Fibroblast of lung (primary cell): Measurements from ENCODE around the gene EVX2. TPM values are rescaled to one million over a fixed set of nuclear protein-coding genes. Genes with fewer than 3 reads are reported as not detected.

Source experiments
- DNase-seq, 2 donors: peaks; one replicate each; pipeline versions ENCODE4 v3.0.0 to v3.0.0-alpha.2; 2010; ENCODE audit warnings: low read depth in 2 of 2
- H2AFZ ChIP-seq: 2 replicates; pipeline ENCODE4 v1.5.1; 2012; ENCODE audit warnings: low read length, control low read depth, inconsistent platforms
- H3K27ac ChIP-seq: 2 replicates; pipeline ENCODE4 v1.5.1; 2011; ENCODE audit warnings: low read length, control low read depth; ENCODE audit not compliant: insufficient read depth
- H3K27me3 ChIP-seq: 2 replicates; pipeline ENCODE4 v1.5.1; 2011; ENCODE audit warnings: mild to moderate bottlenecking, low read length; ENCODE audit not compliant: control insufficient read depth, insufficient read depth
- H3K36me3 ChIP-seq: 2 replicates; pipeline ENCODE4 v1.5.1; 2011; ENCODE audit warnings: low read length; ENCODE audit not compliant: control insufficient read depth, insufficient read depth
- H3K4me1 ChIP-seq: 2 replicates; pipeline ENCODE4 v1.5.1; 2011; ENCODE audit warnings: low read length; ENCODE audit not compliant: control insufficient read depth, insufficient read depth; ENCODE audit errors: extremely low read depth
- H3K4me2 ChIP-seq: 2 replicates; pipeline ENCODE4 v1.5.1; 2011; ENCODE audit warnings: low read length, control low read depth; ENCODE audit not compliant: insufficient read depth; ENCODE audit errors: extremely low read depth
- H3K4me3 ChIP-seq, 4 experiments: fragments of 200-600 bp in 1 of 4; sonication (generic) in 1 of 4; replicated peaks in 1 of 4; 2 replicates each; pipeline ENCODE4 v1.5.1; 2011 to 2016; ENCODE audit warnings: low read length in 4 of 4, low read depth in 3 of 4, mild to moderate bottlenecking in 3 of 4, control low read depth in 2 of 4, inconsistent platforms in 1 of 4, mixed read lengths in 1 of 4; ENCODE audit not compliant: insufficient read depth in 1 of 4; ENCODE audit errors: control extremely low read depth in 1 of 4
- H3K79me2 ChIP-seq: 2 replicates; pipeline ENCODE4 v1.5.1; 2012; ENCODE audit warnings: mild to moderate bottlenecking, low read length, inconsistent platforms; ENCODE audit not compliant: control insufficient read depth, insufficient read depth
- H3K9ac ChIP-seq: 2 replicates; pipeline ENCODE4 v1.5.1; 2011; ENCODE audit warnings: mild to moderate bottlenecking, low read length, control low read depth; ENCODE audit not compliant: insufficient read depth
- H3K9me3 ChIP-seq: 2 replicates; pipeline ENCODE4 v1.5.1; 2012; ENCODE audit warnings: low read depth, low read length; ENCODE audit not compliant: control insufficient read depth, insufficient read depth
- H4K20me1 ChIP-seq: 2 replicates; pipeline ENCODE4 v1.5.1; 2011; ENCODE audit warnings: low read length; ENCODE audit not compliant: control insufficient read depth, insufficient read depth; ENCODE audit errors: extremely low read depth
- CTCF ChIP-seq, 2 donors: IDR thresholded peaks in 1 of 2; conservative IDR thresholded peaks in 1 of 2; 1 replicate in 1 of 2; 2 replicates in 1 of 2; pipeline ENCODE4 v1.5.1; 2011 to 2012; ENCODE audit warnings: low read length in 2 of 2, control low read depth in 1 of 2, inconsistent platforms in 1 of 2, low read depth in 1 of 2, mild to moderate bottlenecking in 1 of 2
- EZH2 ChIP-seq: IDR thresholded peaks from 2 replicates; pipeline ENCODE4 v1.5.1; 2012; ENCODE audit warnings: low read length, control low read depth, mild to moderate bottlenecking; ENCODE audit errors: missing control alignments
- polyA plus RNA-seq, 2 donors: library from polyadenylated mRNA; depleted of rRNA in 1 of 2; stranded (reverse) in 1 of 2; unstranded in 1 of 2; fragments of >200 nt; gene quantifications; 2 replicates each; pipeline ENCODE4 v1.2.1, GENCODE V29; 2011 to 2012; ENCODE audit warnings: missing spikeins in 1 of 2
- total RNA-seq: library from RNA; depleted of rRNA; stranded (reverse); fragments of >200 nt; gene quantifications from 2 replicates; pipeline ENCODE4 v1.2.1, GENCODE V29; 2014

Gene EVX2
- total and polyA plus RNA-seq, 2 donors (not counting 1 experiment from before 2014, with no cell fraction given): not detected

- H3K4me3 ChIP-seq: no peak overlapping the region
Measured at GRCh38 chr2:176127774-176128072, 44.0 kb upstream of the EVX2 start.

GRCh38 chr2:176126929-176127773 is 43.4 kb upstream of the EVX2 start:
- Histone ChIP-seq H3K27me3 (peaks cover 78% of the 10 kb centered on the region), H4K20me1 (no peaks in the 10 kb centered on the region), H3K4me2 (no peak overlapping the region), H2AFZ (no peak overlapping the region), H3K79me2 (no peaks in the 10 kb centered on the region), H3K27ac (no peak overlapping the region), H3K9ac (no peak overlapping the region), H3K4me3 (no peak overlapping the region), H3K4me1 (no peaks in the 10 kb centered on the region), H3K9me3 (no peaks in the 10 kb centered on the region), H3K36me3 (no peaks in the 10 kb centered on the region)
- DNase-seq: peak; percentile 33 to 73
- TF ChIP-seq CTCF (conservative IDR thresholded peaks at IDR 0.05 in 1 of 2, IDR thresholded peaks at IDR 0.05 in 1 of 2; ENCODE audit: low read depth in 1 of 2, low read length in 2 of 2): peak; percentile 70 to 86
- no peak for TF ChIP-seq EZH2

More at GRCh38 chr2:176127774-176128072, 44.0 kb upstream of the EVX2 start:
- H3K4me2 ChIP-seq: no peak overlapping the region
- no peak overlapping the region for H3K27ac ChIP-seq
- H4K20me1 ChIP-seq: no peaks in the 10 kb centered on the region
- no peaks in the 10 kb centered on the region for H3K36me3 ChIP-seq
- H3K9ac ChIP-seq: no peak overlapping the region
- TF ChIP-seq EZH2 (no peak), CTCF (conservative IDR thresholded peaks at IDR 0.05 in 1 of 2, IDR thresholded peaks at IDR 0.05 in 1 of 2; ENCODE audit: low read depth in 1 of 2, low read length in 2 of 2) (no peak)
- no peak for DNase-seq
- peaks cover 78% of the 10 kb centered on the region for H3K27me3 ChIP-seq
- no peaks in the 10 kb centered on the region for H3K4me1 ChIP-seq
- no peaks in the 10 kb centered on the region for H3K79me2 ChIP-seq
- H3K9me3 ChIP-seq: no peaks in the 10 kb centered on the region
- H2AFZ ChIP-seq: no peak overlapping the region

GRCh38 chr2:176125772-176126054 is 42.0 kb upstream of the EVX2 start:
- H3K4me1 ChIP-seq: no peaks in the 10 kb centered on the region
- no peak overlapping the region for H3K4me3 ChIP-seq
- H3K27ac ChIP-seq: no peak overlapping the region
- H3K27me3 ChIP-seq: peaks cover 79% of the 10 kb centered on the region
- no peaks in the 10 kb centered on the region for H4K20me1 ChIP-seq
- H3K79me2 ChIP-seq: no peaks in the 10 kb centered on the region
- TF ChIP-seq EZH2: no peak
- no peak for TF ChIP-seq CTCF (conservative IDR thresholded peaks at IDR 0.05 in 1 of 2, IDR thresholded peaks at IDR 0.05 in 1 of 2; ENCODE audit: low read depth in 1 of 2, low read length in 2 of 2)
- H3K9ac ChIP-seq: no peak overlapping the region
- H3K4me2 ChIP-seq: no peak overlapping the region
- H2AFZ ChIP-seq: no peak overlapping the region
- no peak for DNase-seq
- H3K36me3 ChIP-seq: no peaks in the 10 kb centered on the region
- no peaks in the 10 kb centered on the region for H3K9me3 ChIP-seq
